ENCODE data around the gene LGR6.

Gene LGR6

DNA sequence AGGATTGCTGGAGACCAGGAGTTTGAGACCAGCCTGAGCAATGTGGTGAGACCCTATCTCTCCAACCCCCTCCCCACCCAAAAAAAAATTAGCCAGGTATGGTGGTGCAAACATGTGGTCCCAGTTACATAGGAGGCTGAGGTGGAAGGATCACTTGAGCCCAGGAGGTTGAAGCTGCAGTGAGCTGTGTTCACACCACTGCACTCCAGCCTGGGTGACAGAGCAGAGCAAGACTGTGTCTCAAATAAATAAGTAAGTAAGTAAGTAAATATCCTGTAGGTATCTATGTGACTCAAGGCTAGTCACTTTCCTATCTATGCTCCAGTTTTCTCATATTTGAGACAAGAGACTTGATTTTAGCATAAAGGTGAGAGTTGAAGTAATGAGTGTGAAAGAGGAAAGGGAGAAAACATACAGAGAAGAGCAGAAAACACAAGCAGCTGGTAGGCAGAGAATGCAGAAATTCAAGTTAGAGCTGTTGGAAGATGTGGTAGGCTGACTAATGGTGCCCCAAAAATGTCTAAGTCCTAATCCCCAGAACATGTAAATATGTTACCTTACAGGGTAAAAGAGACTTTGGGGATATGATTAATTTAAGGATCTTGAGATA lies 162.4 kb downstream of the LGR6 start:
- no peak for DNase-seq

DNA sequence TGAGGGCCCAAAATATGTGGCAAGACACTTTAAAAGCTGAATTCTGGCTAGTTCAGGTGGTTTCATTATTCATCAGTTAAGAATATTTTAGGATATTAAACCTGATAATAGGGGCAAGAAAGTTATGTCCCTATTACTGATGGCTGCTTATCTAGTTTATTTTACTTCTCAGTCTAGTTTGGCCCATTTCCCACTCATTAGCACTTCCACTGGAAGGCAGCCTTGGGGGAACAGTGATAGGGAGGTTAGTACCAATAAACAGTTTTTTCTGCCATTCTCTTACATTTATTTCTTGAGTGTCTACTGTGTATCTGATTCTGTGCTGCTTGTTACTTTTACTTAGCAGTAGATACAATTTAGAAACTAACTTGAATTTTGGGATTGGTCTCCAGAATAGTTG lies 163.9 kb downstream of the LGR6 start:
- DNase-seq, result no peak

DNA sequence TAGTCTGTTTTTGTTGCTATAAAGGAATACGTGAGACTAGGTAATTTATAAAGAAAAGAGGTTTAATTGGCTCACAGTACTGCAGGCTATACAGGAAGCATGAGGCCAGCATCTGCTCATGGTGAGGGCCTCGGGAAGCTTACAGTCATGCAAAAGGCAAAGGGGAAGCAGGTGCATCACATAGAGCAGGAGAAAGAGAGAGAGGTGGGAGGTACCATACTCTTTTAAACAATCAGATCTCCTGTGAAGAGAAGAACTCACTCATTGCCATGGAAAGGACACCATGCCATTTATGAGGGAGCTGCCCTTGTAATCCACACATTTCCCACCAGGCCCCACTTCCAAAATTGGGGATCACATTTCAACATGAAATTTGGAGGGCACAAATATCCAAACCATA lies 167.6 kb downstream of the LGR6 start:
- no peak for DNase-seq

DNA sequence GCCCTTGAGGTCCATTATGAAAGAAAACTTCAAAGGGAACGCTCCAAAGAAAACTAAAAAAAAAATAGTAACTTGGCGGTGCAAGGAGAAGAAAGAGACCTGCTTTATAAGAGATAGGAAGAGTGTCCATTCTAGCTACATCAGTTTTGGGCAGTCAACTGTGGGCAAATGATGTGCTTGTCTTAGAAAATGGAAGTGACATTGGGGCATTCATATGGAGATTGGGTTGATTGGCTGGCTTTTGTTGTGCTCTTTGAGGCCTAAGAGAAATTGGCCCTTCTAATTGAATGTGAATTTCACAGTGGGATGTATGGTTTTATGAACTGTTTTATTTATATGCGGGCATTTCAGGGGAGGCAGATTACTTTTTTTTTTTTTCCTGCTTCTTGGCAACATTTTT lies 168.1 kb downstream of the LGR6 start:
- DNase-seq, result no peak

DNA sequence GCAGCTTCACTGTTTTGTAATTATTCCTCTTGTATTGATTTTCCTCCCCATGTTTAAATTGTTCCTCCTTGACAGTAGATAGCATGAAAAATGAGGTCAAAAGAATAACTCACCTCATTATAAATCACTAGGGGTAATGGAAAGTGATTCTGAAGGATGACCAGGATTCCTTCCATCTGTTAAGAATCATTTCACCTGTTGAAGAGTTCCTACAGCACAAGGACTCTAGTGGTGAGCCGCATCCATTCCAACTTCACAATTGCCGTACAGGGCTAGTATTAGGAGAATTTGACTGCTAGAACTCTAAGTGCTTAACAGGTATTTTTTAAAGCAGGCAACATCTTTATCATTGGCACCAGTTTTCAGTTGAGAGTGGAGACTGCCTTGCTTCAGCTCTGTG lies 168.6 kb downstream of the LGR6 start:
- no peak for DNase-seq

DNA sequence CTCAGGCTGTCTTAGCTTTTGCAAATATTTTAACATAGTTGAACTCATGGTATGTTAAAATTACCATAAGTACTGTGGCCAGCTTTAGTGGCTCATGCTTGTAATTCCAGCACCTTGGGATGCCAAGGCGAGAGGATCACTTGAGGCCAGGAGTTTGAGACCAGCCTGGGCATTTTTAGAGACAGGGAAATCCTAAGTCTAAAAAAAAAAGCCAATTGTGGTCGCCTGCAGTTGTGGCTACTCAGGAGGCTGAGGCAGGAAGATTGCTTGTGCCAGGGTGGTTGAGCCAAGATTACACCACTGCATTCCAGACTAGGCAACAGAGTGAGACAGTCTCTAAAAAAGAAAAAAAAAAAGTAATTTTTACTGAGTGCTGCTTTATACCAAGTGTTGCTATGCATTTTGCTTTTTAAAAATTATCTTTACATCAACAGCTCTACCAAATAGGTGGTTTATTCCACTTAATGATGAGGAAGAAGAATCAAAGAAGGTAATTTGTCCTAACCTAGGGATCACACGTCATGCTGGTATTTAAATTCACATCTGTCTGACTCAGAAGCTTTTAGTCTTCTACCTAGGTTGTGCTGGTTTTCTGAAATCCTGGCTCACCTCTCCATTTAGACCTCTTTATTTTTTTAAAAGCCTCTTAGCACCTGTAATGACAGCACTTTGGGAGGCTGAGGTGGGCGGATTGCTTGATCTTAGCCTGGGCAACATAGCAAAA lies 171.7 kb downstream of the LGR6 start:
- no peak for DNase-seq

DNA sequence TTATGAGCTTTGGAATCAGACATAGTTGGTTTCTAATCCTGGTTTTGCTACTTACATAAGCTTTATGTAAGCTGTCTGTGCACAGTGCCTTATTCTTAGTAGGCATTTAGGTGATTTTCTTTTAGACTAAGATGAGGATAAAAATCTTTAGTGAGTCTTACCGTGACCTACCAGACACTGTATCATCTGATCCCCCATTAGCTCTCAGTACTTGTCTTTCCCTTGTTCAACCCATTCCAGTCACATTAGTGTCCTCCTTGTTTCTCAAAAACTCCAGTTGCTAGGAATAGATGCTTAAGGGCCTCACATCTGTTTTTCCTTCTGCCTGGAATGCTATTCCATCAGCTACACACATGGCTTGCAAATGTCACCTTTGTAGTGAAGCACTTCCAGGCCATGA lies 173.7 kb downstream of the LGR6 start:
- no peak for DNase-seq

Data from COR-L47 (cell line).